Measurements from ENCODE around the gene WIPI1. TPM values are rescaled to one million over a fixed set of nuclear protein-coding genes. Genes with fewer than 3 reads are reported as not detected.

The WIPI1 gene
- total RNA-seq, 1 donor from 2014 or later = 37.6 TPM

DNA sequence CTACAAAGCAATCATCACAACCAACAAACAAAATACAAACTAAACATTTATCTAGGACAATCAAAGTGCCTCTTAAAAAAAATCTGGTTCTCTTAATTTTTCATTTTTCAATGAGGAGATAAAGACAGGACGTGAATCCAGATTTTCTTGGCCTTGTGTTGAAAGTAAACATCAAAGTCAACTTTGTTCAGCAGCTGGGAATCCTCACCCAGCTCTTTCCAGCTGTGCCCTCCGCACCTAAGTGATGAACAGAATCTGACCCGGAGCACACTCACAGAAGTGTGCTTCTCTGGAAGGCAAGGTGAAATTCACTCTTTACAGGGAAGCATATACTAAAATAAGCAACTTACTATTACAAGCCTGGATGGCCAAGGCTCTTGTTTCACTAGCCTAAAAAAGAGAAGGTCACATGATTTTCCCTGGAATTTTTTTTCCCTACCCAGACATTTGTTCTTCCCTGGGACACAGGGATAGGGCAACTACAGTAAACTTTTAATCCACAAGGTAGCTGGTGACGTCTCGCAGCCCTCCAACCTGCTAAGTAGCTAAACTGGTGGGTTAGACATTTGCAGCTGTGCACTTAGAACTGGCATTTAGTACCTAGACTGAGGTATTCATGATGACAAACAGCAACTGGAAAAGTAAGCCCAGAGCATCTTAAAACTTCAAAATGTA is 3.2 kb downstream of the WIPI1 start:
- Histone ChIP-seq H3K4me3 (ENCODE audit: low read length in 3 of 3) (no peak overlapping the region), H3K9ac (ENCODE audit: low read depth in 1 of 3, low read length in 3 of 3) (peak overlapping the region; percentile 7 to 94 (median 54)), H3K27me3 (ENCODE audit: control insufficient read depth in 3 of 3, insufficient read depth in 3 of 3, low read length in 3 of 3) (no peaks in the 10 kb centered on the region), H3K36me3 (ENCODE audit: control insufficient read depth in 3 of 3, insufficient read depth in 3 of 3, low read length in 3 of 3) (peaks cover 18 to 25% (median 19%) of the 10 kb centered on the region in 3 donors), H3K4me1 (ENCODE audit: control insufficient read depth in 3 of 3, insufficient read depth in 3 of 3, low read length in 3 of 3) (peaks cover 32 to 45% (median 45%) of the 10 kb centered on the region in 3 donors), H3K27ac (ENCODE audit: low read depth, low read length) (peak overlapping the region; percentile 96), H3K9me3 (ENCODE audit: control insufficient read depth in 3 of 3, low read length in 3 of 3) (no peaks in the 10 kb centered on the region)

DNA sequence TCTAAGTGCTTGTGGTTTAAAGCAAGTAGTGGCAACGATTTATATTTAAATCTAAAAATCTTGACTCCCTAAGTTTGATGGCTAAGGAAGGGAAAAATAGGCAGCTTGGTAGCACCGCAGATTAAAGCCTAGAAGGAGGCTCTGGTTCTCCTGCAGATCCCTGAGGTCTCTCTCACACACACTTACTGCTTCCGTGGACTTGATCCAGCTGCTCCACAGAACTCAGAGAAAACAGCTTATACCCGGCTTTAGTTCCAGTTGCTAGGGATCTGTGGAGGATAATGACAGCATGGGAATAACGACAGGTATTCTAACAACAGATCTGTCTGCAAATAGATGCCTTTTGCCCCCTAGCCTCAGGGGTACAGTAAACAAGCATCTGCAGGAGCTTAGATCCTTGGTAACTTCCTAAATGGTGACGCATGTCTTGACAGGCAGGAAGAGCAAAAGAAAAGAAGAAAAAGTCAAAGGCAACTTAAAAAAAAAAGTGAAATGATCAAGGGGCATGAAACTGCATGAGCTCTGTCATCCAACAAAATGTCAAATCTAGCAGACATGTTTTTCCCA is 4.5 kb downstream of the WIPI1 start:
- peak overlapping the region; percentile 96 for H3K27ac ChIP-seq (ENCODE audit: low read depth, low read length)

DNA sequence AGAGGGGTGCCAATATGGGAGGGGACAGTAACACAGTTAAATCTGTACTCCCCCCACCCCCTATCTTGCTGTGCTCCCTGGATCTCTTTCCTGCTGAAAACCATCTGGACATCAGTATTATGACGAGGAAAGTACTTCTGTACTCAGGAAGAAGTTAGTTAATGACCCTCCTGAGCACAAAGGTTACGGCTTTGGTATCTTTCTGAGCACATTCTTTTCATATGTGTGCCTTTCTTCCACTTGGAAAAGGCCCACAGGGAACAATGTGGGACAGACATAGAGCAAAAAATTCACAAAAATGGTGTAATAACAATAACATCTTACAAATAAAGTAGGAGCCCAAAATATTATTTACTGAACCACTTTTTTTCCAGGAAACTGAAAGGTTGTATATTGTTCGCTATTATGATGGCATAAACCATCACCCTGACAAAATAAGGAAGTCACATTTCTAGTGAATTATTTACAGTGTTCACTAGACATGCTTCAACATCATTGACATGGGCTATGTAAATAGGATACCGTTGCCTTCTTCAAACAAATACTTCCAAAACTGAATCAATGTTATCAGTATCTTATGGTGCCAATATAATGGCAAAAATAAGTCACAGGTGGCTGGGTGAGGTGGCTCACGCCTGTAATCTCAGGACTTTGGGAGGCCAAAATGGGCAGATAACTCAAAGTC is 5.5 kb downstream of the WIPI1 start:
- Histone ChIP-seq H3K4me1 (ENCODE audit: control insufficient read depth in 3 of 3, insufficient read depth in 3 of 3, low read length in 3 of 3) (peaks cover 34 to 43% (median 40%) of the 10 kb centered on the region in 3 donors), H3K27ac (ENCODE audit: low read depth, low read length) (peak overlapping the region; percentile 96), H3K27me3 (ENCODE audit: control insufficient read depth in 3 of 3, insufficient read depth in 3 of 3, low read length in 3 of 3) (no peaks in the 10 kb centered on the region), H3K9me3 (ENCODE audit: control insufficient read depth in 3 of 3, low read length in 3 of 3) (no peaks in the 10 kb centered on the region), H3K36me3 (ENCODE audit: control insufficient read depth in 3 of 3, insufficient read depth in 3 of 3, low read length in 3 of 3) (peaks cover 25 to 40% (median 30%) of the 10 kb centered on the region in 3 donors), H3K9ac (ENCODE audit: low read depth in 1 of 3, low read length in 3 of 3) (no peak overlapping the region), H3K4me3 (ENCODE audit: low read length in 3 of 3) (no peak overlapping the region)

More for the DNA sequence above, 4.5 kb downstream of the WIPI1 start:
- Histone ChIP-seq H3K4me1 (ENCODE audit: control insufficient read depth in 3 of 3, insufficient read depth in 3 of 3, low read length in 3 of 3) (peaks cover 34 to 43% (median 39%) of the 10 kb centered on the region in 3 donors), H3K4me3 (ENCODE audit: low read length in 3 of 3) (peak overlapping the region in 1 of 3 donors; percentile 9), H3K36me3 (ENCODE audit: control insufficient read depth in 3 of 3, insufficient read depth in 3 of 3, low read length in 3 of 3) (peaks cover 23 to 34% (median 29%) of the 10 kb centered on the region in 3 donors), H3K27me3 (ENCODE audit: control insufficient read depth in 3 of 3, insufficient read depth in 3 of 3, low read length in 3 of 3) (no peaks in the 10 kb centered on the region), H3K9ac (ENCODE audit: low read depth in 1 of 3, low read length in 3 of 3) (peak overlapping the region; percentile 9 to 61 (median 46)), H3K9me3 (ENCODE audit: control insufficient read depth in 3 of 3, low read length in 3 of 3) (no peaks in the 10 kb centered on the region)

DNA sequence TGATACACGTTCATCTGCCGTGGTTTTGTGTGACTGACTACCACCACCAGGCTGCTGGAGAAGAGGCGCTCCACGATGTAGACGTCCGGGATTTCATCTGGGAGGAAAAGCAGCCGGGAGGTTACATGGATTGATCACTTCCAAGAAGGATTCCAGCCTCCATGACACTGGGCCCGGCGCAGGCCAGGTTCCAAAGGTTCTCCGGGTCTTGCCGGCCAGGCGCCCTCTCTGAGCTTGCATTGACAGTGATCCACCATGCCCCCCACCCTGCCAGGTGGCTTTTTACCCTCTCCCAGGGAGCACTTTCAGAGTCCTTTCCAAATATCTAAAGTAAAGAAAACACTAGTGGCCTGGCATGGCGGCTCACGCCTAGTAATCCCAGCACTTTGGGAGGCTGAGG is 6.5 kb downstream of the WIPI1 start:
- Histone ChIP-seq H3K4me3 (ENCODE audit: low read length in 3 of 3) (no peak overlapping the region), H3K27me3 (ENCODE audit: control insufficient read depth in 3 of 3, insufficient read depth in 3 of 3, low read length in 3 of 3) (no peaks in the 10 kb centered on the region), H3K27ac (ENCODE audit: low read depth, low read length) (no peak overlapping the region), H3K4me1 (ENCODE audit: control insufficient read depth in 3 of 3, insufficient read depth in 3 of 3, low read length in 3 of 3) (peaks cover 29 to 35% (median 33%) of the 10 kb centered on the region in 3 donors), H3K36me3 (ENCODE audit: control insufficient read depth in 3 of 3, insufficient read depth in 3 of 3, low read length in 3 of 3) (peaks cover 30 to 44% (median 33%) of the 10 kb centered on the region in 3 donors), H3K9me3 (ENCODE audit: control insufficient read depth in 3 of 3, low read length in 3 of 3) (no peaks in the 10 kb centered on the region), H3K9ac (ENCODE audit: low read depth in 1 of 3, low read length in 3 of 3) (no peak overlapping the region)

DNA sequence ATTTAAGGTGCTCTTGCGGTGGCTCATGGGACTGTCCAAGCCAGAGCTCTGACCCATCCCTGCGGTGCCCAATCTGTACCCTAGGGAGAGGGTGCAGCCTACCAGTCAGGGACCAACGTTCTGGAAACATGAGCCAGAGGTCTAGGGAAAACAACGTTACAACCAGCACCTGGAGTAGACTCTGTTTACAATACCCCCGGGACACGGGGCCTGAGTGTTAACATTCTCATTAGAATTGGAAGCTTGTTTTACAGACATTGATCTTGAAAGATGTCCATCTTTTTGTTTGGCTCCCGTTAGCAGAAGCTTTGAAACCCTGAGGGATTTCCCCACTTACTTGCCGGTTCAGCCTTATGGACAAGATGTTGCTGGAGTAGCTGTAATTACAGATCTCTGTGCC is 6.9 kb downstream of the WIPI1 start:
- Histone ChIP-seq H3K9ac (ENCODE audit: low read depth in 1 of 3, low read length in 3 of 3) (no peak overlapping the region), H3K27ac (ENCODE audit: low read depth, low read length) (no peak overlapping the region), H3K4me3 (ENCODE audit: low read length in 3 of 3) (no peak overlapping the region)

DNA sequence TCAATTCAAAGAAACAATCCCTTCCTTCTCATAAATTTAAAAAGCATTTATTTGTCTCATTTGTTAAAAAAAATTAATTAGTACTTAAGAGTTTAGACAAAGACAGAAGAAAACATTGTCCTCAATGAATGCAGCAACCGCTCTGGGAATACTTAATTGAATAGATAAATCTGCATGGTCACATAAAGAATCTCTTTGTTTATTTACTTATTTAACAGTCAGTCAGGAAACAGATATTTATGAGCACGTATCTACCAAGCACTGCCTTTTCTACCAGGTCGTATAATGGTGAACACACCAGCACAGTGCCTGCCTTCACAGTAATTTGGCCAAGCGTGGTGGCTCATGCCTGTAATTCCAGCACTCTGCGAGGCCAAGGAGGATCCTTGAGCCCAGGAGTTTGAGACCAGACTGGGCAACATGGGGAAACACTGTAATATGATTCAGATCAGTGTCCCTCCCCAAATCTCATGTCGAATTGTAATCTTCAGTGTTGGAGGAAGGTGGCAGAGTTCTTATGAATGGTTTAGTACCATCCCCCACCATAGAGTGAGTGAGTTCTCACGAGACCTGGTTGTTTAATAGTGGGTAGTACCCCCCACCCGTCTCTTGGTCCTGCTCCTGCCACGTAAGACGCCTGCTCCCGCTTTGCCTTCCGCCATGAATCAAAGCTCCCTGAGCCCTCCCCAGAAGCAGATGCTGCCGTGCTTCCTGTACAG is 8.1 kb downstream of the WIPI1 start:
- Histone ChIP-seq H3K4me3 (ENCODE audit: low read length in 3 of 3) (no peak overlapping the region), H3K27ac (ENCODE audit: low read depth, low read length) (no peak overlapping the region), H3K9ac (ENCODE audit: low read depth in 1 of 3, low read length in 3 of 3) (no peak overlapping the region), H3K36me3 (ENCODE audit: control insufficient read depth in 3 of 3, insufficient read depth in 3 of 3, low read length in 3 of 3) (peaks cover 35 to 49% (median 41%) of the 10 kb centered on the region in 3 donors), H3K4me1 (ENCODE audit: control insufficient read depth in 3 of 3, insufficient read depth in 3 of 3, low read length in 3 of 3) (peaks cover 20 to 34% (median 25%) of the 10 kb centered on the region in 3 donors), H3K27me3 (ENCODE audit: control insufficient read depth in 3 of 3, insufficient read depth in 3 of 3, low read length in 3 of 3) (no peaks in the 10 kb centered on the region), H3K9me3 (ENCODE audit: control insufficient read depth in 3 of 3, low read length in 3 of 3) (no peaks in the 10 kb centered on the region)

More for the DNA sequence above, 6.9 kb downstream of the WIPI1 start:
- Histone ChIP-seq H3K4me1 (ENCODE audit: control insufficient read depth in 3 of 3, insufficient read depth in 3 of 3, low read length in 3 of 3) (peaks cover 32 to 36% (median 32%) of the 10 kb centered on the region in 3 donors), H3K9me3 (ENCODE audit: control insufficient read depth in 3 of 3, low read length in 3 of 3) (no peaks in the 10 kb centered on the region), H3K36me3 (ENCODE audit: control insufficient read depth in 3 of 3, insufficient read depth in 3 of 3, low read length in 3 of 3) (peaks cover 33 to 48% (median 37%) of the 10 kb centered on the region in 3 donors), H3K27me3 (ENCODE audit: control insufficient read depth in 3 of 3, insufficient read depth in 3 of 3, low read length in 3 of 3) (no peaks in the 10 kb centered on the region)

DNA sequence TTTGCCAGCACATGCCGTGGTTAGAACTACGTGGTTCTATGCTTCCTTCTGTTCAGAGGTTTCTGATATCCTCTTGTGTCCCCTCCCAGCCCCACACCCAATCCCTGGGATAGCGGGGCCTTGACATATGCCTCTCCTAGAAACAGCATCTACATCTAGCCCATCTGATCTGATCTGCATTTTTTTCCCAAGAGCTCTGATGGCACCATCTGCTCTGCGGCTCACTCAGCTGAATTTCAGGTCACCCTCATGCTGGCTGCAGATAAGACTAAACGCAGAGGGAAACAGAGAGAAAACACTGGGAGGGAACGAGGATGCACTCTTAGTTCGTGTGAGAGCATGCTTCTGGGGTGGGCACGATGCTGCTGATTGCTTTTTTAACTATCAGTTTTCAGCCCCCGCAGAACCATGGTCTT is 10.7 kb downstream of the WIPI1 start:
- no peak overlapping the region for H3K27ac ChIP-seq (ENCODE audit: low read depth, low read length)
- H3K9me3 ChIP-seq (ENCODE audit: control insufficient read depth in 3 of 3, low read length in 3 of 3) = no peaks in the 10 kb centered on the region
- no peaks in the 10 kb centered on the region for H3K27me3 ChIP-seq (ENCODE audit: control insufficient read depth in 3 of 3, insufficient read depth in 3 of 3, low read length in 3 of 3)
- peaks cover 9 to 29% (median 18%) of the 10 kb centered on the region in 3 donors for H3K4me1 ChIP-seq (ENCODE audit: control insufficient read depth in 3 of 3, insufficient read depth in 3 of 3, low read length in 3 of 3)
- peak overlapping the region in 1 of 3 donors; percentile 1 for H3K9ac ChIP-seq (ENCODE audit: low read depth in 1 of 3, low read length in 3 of 3)
- H3K4me3 ChIP-seq (ENCODE audit: low read length in 3 of 3) = no peak overlapping the region
- peaks cover 40 to 46% (median 43%) of the 10 kb centered on the region in 3 donors for H3K36me3 ChIP-seq (ENCODE audit: control insufficient read depth in 3 of 3, insufficient read depth in 3 of 3, low read length in 3 of 3)

DNA sequence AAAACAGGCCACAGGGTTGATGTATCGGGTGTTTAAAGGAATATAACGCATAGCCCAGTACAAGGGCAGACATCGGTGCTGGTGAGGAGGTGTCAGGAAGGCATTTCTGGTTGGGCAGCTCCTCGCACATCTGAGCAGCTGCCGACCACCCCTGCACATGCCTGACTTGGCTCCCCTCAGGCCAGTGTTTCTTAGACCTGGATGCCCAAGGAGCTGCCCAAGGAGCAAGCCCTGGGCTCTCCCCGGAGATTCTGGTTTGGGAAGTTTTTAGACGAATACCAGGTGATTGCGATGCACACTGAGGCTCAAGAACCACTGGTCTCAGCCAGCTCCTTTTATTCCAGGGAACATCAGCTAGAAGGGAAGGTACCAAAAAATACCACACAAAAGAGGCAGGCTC is 11.6 kb downstream of the WIPI1 start:
- H3K9ac ChIP-seq (ENCODE audit: low read depth in 1 of 3, low read length in 3 of 3) = peak overlapping the region in 1 of 3 donors; percentile 3
- no peak overlapping the region for H3K4me3 ChIP-seq (ENCODE audit: low read length in 3 of 3)
- H3K27ac ChIP-seq (ENCODE audit: low read depth, low read length) = peak overlapping the region; percentile 45
- H3K4me1 ChIP-seq (ENCODE audit: control insufficient read depth in 3 of 3, insufficient read depth in 3 of 3, low read length in 3 of 3) = peaks cover 19 to 34% (median 23%) of the 10 kb centered on the region in 3 donors
- peaks cover 37 to 48% (median 38%) of the 10 kb centered on the region in 3 donors for H3K36me3 ChIP-seq (ENCODE audit: control insufficient read depth in 3 of 3, insufficient read depth in 3 of 3, low read length in 3 of 3)
- H3K9me3 ChIP-seq (ENCODE audit: control insufficient read depth in 3 of 3, low read length in 3 of 3) = no peaks in the 10 kb centered on the region
- no peaks in the 10 kb centered on the region for H3K27me3 ChIP-seq (ENCODE audit: control insufficient read depth in 3 of 3, insufficient read depth in 3 of 3, low read length in 3 of 3)

DNA sequence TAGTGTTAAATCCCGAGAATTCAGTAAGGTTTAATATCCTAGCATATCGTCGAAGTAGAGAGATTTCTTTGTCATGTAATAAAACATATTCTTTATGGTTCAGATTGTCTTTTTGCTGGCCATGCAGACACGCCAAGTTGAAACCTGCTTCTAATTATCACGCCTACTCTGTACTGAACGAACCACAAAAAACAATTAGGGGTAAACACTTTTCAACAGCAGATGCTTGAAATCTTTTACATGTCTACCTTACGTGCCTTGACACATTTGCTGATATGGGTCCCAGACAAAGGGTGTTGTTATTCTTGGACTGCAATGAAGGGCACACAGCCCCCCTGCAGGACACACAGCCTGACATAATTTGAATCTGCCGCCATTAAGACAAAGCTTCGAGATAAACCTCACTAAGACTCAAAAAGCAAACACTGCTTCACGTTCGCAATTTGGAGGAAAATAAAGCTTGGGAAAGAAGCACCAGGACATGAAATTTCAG is 13.3 kb downstream of the WIPI1 start:
- Histone ChIP-seq H3K27ac (ENCODE audit: low read depth, low read length) (peak overlapping the region; percentile 61), H3K9ac (ENCODE audit: low read depth in 1 of 3, low read length in 3 of 3) (peak overlapping the region in 2 of 3 donors; percentile 10 to 28), H3K27me3 (ENCODE audit: control insufficient read depth in 3 of 3, insufficient read depth in 3 of 3, low read length in 3 of 3) (no peaks in the 10 kb centered on the region), H3K9me3 (ENCODE audit: control insufficient read depth in 3 of 3, low read length in 3 of 3) (no peaks in the 10 kb centered on the region), H3K36me3 (ENCODE audit: control insufficient read depth in 3 of 3, insufficient read depth in 3 of 3, low read length in 3 of 3) (peaks cover 22 to 40% (median 24%) of the 10 kb centered on the region in 3 donors), H3K4me3 (ENCODE audit: low read length in 3 of 3) (no peak overlapping the region), H3K4me1 (ENCODE audit: control insufficient read depth in 3 of 3, insufficient read depth in 3 of 3, low read length in 3 of 3) (peaks cover 20 to 35% (median 23%) of the 10 kb centered on the region in 3 donors)
